HepG2 (cell line): Measurements from ENCODE around the gene WWC2. TPM values are rescaled to one million over a fixed set of nuclear protein-coding genes. Genes with fewer than 3 reads are reported as not detected.

Experiments used
- ATF7 ChIP-seq, 2 experiments: fragments of 450-650 bp in 1 of 2; sonication (generic) in 1 of 2; formaldehyde crosslinking in 1 of 2; IDR thresholded peaks; 2 replicates each; pipeline versions ENCODE4 v1.4.0 to v1.6.1; 2016 to 2020; ENCODE audit warnings: antibody characterized with exemption in 1 of 2, mild to moderate bottlenecking in 1 of 2, missing genetic modification reagents in 1 of 2
- ATM ChIP-seq: fragments of 450-650 bp; IDR thresholded peaks from 2 replicates; pipeline ENCODE4 v1.7.1; 2017; ENCODE audit warnings: mild to moderate bottlenecking, borderline replicate concordance
- HOXA9 ChIP-seq: sonication (generic); formaldehyde crosslinking; IDR thresholded peaks from 2 replicates; pipeline ENCODE4 v1.8.1; 2022; ENCODE audit warnings: missing genetic modification reagents, mild to moderate bottlenecking, moderate library complexity, borderline replicate concordance
- KDM4B ChIP-seq: sonication (generic); formaldehyde crosslinking; IDR thresholded peaks from 2 replicates; pipeline ENCODE4 v1.4.0; 2020; ENCODE audit warnings: missing genetic modification reagents
- MATR3 ChIP-seq: sonication (generic); formaldehyde crosslinking; IDR thresholded peaks from 2 replicates; pipeline ENCODE4 v1.4.0; 2020; ENCODE audit warnings: missing genetic modification reagents
- MIER3 ChIP-seq: IDR thresholded peaks from 2 replicates; pipeline ENCODE4 v1.6.1; 2016; ENCODE audit warnings: missing compliant biosample characterization, borderline replicate concordance
- POLR2G ChIP-seq: fragments of 200-400 bp; formaldehyde crosslinking; IDR thresholded peaks from 2 replicates; pipeline ENCODE4 v1.6.1; 2018; ENCODE audit warnings: mild to moderate bottlenecking, low read depth, low read length, moderate library complexity
- PTBP1 ChIP-seq: fragments of 200-400 bp; formaldehyde crosslinking; IDR thresholded peaks from 2 replicates; pipeline ENCODE4 v1.6.1; 2018; ENCODE audit warnings: low read length, low read depth; ENCODE audit not compliant: poor library complexity, severe bottlenecking
- TSC22D2 ChIP-seq: sonication (generic); formaldehyde crosslinking; IDR thresholded peaks from 2 replicates; pipeline ENCODE4 v1.5.1; 2020; ENCODE audit warnings: missing genetic modification reagents, mild to moderate bottlenecking, borderline replicate concordance
- ZMYM3 ChIP-seq: sonication (generic); formaldehyde crosslinking; IDR thresholded peaks from 2 replicates; pipeline ENCODE4 v1.5.1; 2020; ENCODE audit warnings: mild to moderate bottlenecking, missing genetic modification reagents
- ZNF124 ChIP-seq: sonication (generic); formaldehyde crosslinking; IDR thresholded peaks from 2 replicates; pipeline ENCODE4 v1.4.0; 2020; ENCODE audit warnings: missing genetic modification reagents
- ZNF160 ChIP-seq: sonication (generic); formaldehyde crosslinking; IDR thresholded peaks from 2 replicates; pipeline ENCODE4 v1.8.0; 2022; ENCODE audit warnings: mild to moderate bottlenecking, inconsistent platforms, missing genetic modification reagents
- ZNF180 ChIP-seq: sonication (generic); formaldehyde crosslinking; IDR thresholded peaks from 2 replicates; pipeline ENCODE4 v1.4.0; 2020; ENCODE audit warnings: low read depth, missing genetic modification reagents, borderline replicate concordance
- ZNF234 ChIP-seq: sonication (generic); formaldehyde crosslinking; conservative IDR thresholded peaks from 2 replicates; pipeline ENCODE4 v1.5.1; 2020; ENCODE audit warnings: mild to moderate bottlenecking, missing genetic modification reagents
- ZNF253 ChIP-seq: sonication (generic); formaldehyde crosslinking; IDR thresholded peaks from 2 replicates; pipeline ENCODE4 v1.8.0; 2022; ENCODE audit warnings: mild to moderate bottlenecking, missing genetic modification reagents, borderline replicate concordance
- ZNF441 ChIP-seq: sonication (generic); formaldehyde crosslinking; IDR thresholded peaks from 2 replicates; pipeline ENCODE4 v1.7.0; 2021; ENCODE audit warnings: missing genetic modification reagents, borderline replicate concordance
- ZNF709 ChIP-seq: sonication (generic); formaldehyde crosslinking; IDR thresholded peaks from 2 replicates; pipeline ENCODE4 v1.5.0; 2020; ENCODE audit warnings: mild to moderate bottlenecking, missing genetic modification reagents
- polyA plus RNA-seq, 8 experiments: library from polyadenylated mRNA; depleted of rRNA in 3 of 8; stranded (reverse) in 7 of 8; unstranded in 1 of 8; fragments of >200 nt; fragmentation: Illumina TruSeq in 4 of 8; extraction: Trizol in 4 of 8; gene quantifications; 2 replicates each; pipeline versions ENCODE4 v1.2.1 to v1.2.3, GENCODE V29; 2011 to 2016; ENCODE audit warnings: low read depth in 4 of 8, missing spikeins in 1 of 8, mixed read lengths in 1 of 8; ENCODE audit not compliant: insufficient read depth in 1 of 8
- total RNA-seq, 5 experiments: library from RNA; depleted of rRNA; stranded (reverse); fragments of >200 nt; fragmentation: Illumina TruSeq; extraction: Trizol; gene quantifications; 2 replicates each; pipeline ENCODE4 v1.2.3, GENCODE V29; 2016; ENCODE audit warnings: low read depth in 1 of 5
- TF ChIP-seq, protein P1 (sequence below): sonication (generic); formaldehyde crosslinking; IDR thresholded peaks from 2 replicates; pipeline ENCODE4 v1.5.0; 2020; ENCODE audit warnings: missing genetic modification reagents
- TF ChIP-seq, protein P2 (sequence below): sonication (generic); formaldehyde crosslinking; IDR thresholded peaks from 2 replicates; pipeline ENCODE4 v1.4.0; 2020; ENCODE audit warnings: missing genetic modification reagents
- TF ChIP-seq, protein P3 (sequence below): sonication (generic); formaldehyde crosslinking; IDR thresholded peaks from 2 replicates; pipeline ENCODE4 v1.5.0; 2020; ENCODE audit warnings: missing genetic modification reagents

The WWC2 gene
- total and polyA plus RNA-seq, 2 of the 13 experiments (the other 11 are each of a cell fraction or from before 2014, with no cell fraction given) = 40.0 to 50.1 TPM

DNA sequence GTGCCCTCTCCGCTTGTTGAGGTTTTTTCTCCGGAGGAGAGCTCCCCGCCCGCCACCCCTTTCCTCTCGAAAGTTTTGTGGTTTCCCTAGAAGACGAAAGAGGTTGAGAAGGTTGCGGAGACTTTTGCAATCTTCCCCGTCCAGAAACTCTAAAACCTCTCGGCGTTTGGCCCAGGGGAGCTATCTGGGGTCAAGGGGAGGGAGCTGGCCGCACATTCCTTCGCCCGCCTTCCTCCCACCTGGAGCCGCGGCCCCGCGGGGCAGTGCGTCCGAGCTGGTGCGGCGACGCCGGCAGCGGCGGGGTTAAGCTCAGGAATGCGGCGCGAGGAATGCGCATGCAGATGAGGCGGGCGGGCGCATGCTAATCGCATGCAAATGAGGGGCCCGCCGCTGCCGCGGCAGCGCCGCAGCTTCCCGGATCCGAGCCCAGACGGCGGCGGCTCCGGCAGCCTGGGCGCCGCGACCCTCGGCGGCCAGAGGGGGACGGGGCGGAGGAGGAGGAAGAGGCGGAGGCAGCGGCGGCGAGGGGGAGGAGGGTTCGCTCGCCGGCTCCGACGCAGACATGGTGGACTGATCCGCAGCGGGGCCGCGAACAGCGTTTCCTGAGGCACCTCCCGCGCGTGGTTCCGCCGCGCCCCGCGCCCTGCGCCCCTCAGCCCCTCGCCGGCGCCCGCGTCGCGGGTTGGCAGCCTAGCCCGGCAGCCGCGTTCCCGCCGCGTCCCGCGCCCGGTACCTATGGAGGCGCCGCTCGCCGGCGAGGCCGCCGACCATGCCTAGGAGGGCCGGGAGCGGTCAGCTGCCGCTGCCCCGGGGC lies at the start of gene WWC2 (continued):
- TF ChIP-seq ZNF709 (0 out of 2 replicates have a peak, but pooled peaks have one; percentile 11), MIER3 (CRISPR knock-in tag) (peak; percentile 44; the same call in 1 of the 2 replicates), POLR2G (peak; percentile 78), KDM4B (CRISPR knock-in tag) (0 out of 2 replicates have a peak, but pooled peaks have one; percentile 79), ZNF253 (0 out of 2 replicates have a peak, but pooled peaks have one; percentile 32), PTBP1 (no peak), ATF7 (IDR thresholded peaks at IDR 0.05) (no peak), ATF7 (CRISPR knock-in tag; IDR thresholded peaks at IDR 0.05) (no peak; the same call in 1 of the 2 replicates), ZNF180 (CRISPR knock-in tag) (no peak), ZNF441 (0 out of 2 replicates have a peak, but pooled peaks have one; percentile 64), TSC22D2 (CRISPR knock-in tag) (no peak), ZNF160 (CRISPR knock-in tag) (no peak), ATM (no peak), ZNF234 (CRISPR knock-in tag) (peak; percentile 81; the same call in 1 of the 2 replicates), ZMYM3 (peak; percentile 92), MATR3 (CRISPR knock-in tag) (no peak), ZNF124 (CRISPR knock-in tag) (peak; percentile 67; the same call in 1 of the 2 replicates), HOXA9 (CRISPR knock-in tag) (no peak)
- TF ChIP-seq, protein P1, sequence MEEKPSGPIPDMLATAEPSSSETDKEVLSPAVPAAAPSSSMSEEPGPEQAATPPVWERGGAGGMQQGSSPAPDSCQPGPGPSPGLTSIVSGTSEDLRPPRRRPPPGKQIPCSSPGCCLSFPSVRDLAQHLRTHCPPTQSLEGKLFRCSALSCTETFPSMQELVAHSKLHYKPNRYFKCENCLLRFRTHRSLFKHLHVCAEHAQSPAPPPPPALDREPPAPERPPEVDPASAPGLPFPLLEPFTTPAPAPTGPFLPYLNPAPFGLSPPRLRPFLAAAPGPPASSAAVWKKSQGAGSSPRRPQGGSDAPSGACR (CRISPR knock-in tag) = no peak
- TF ChIP-seq, protein P2, sequence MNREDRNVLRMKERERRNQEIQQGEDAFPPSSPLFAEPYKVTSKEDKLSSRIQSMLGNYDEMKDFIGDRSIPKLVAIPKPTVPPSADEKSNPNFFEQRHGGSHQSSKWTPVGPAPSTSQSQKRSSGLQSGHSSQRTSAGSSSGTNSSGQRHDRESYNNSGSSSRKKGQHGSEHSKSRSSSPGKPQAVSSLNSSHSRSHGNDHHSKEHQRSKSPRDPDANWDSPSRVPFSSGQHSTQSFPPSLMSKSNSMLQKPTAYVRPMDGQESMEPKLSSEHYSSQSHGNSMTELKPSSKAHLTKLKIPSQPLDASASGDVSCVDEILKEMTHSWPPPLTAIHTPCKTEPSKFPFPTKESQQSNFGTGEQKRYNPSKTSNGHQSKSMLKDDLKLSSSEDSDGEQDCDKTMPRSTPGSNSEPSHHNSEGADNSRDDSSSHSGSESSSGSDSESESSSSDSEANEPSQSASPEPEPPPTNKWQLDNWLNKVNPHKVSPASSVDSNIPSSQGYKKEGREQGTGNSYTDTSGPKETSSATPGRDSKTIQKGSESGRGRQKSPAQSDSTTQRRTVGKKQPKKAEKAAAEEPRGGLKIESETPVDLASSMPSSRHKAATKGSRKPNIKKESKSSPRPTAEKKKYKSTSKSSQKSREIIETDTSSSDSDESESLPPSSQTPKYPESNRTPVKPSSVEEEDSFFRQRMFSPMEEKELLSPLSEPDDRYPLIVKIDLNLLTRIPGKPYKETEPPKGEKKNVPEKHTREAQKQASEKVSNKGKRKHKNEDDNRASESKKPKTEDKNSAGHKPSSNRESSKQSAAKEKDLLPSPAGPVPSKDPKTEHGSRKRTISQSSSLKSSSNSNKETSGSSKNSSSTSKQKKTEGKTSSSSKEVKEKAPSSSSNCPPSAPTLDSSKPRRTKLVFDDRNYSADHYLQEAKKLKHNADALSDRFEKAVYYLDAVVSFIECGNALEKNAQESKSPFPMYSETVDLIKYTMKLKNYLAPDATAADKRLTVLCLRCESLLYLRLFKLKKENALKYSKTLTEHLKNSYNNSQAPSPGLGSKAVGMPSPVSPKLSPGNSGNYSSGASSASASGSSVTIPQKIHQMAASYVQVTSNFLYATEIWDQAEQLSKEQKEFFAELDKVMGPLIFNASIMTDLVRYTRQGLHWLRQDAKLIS (CRISPR knock-in tag) = no peak
- TF ChIP-seq, protein P3, sequence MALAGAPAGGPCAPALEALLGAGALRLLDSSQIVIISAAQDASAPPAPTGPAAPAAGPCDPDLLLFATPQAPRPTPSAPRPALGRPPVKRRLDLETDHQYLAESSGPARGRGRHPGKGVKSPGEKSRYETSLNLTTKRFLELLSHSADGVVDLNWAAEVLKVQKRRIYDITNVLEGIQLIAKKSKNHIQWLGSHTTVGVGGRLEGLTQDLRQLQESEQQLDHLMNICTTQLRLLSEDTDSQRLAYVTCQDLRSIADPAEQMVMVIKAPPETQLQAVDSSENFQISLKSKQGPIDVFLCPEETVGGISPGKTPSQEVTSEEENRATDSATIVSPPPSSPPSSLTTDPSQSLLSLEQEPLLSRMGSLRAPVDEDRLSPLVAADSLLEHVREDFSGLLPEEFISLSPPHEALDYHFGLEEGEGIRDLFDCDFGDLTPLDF (CRISPR knock-in tag) = no peak
